Measurements from ENCODE around the gene PRUNE1. TPM values are rescaled to one million over a fixed set of nuclear protein-coding genes. Genes with fewer than 3 reads are reported as not detected.

PRUNE1 gene
- total RNA-seq, 1 donor from 2014 or later = 36.5 TPM

GRCh38 chr1:151060007-151060656, 51.9 kb downstream of the PRUNE1 start, which contains the start of gene MLLT11:
Gene MLLT11, plus strand, starts transcription at chr1:151060397. Its CDS starts 6,828 bp downstream, at chr1:151067225.
- peak within 1 kb of the TSS; percentile 83 to 93 for H3K4me3 ChIP-seq
- no peak for TF ChIP-seq CTCF (IDR thresholded peaks at IDR 0.05)
- H3K4me1 ChIP-seq = peaks cover 0 to 37% of the 10 kb centered on the region in 2 donors

GRCh38 chr1:151060657-151061421, 52.6 kb downstream of the PRUNE1 start:
- H3K27ac ChIP-seq = peak overlapping the region; percentile 96

More at GRCh38 chr1:151060007-151060656, 51.9 kb downstream of the PRUNE1 start, which contains the start of gene MLLT11:
- intact Hi-C loops (cut with DNase I) = no loop called here
- H3K9me3 ChIP-seq = no peaks in the 10 kb centered on the region
- peak within 1 kb of the TSS; percentile 96 for H3K27ac ChIP-seq
- DNase-seq (ENCODE audit: low spot score in 2 of 2) = peak in 1 of 2 donors; percentile 83
- H3K36me3 ChIP-seq = peaks cover 10 to 16% of the 10 kb centered on the region in 2 donors
- no peaks in the 10 kb centered on the region for H3K27me3 ChIP-seq

GRCh38 chr1:151061704-151062103, 53.5 kb downstream of the PRUNE1 start:
- peaks cover 0 to 2% of the 10 kb centered on the region in 2 donors for H3K36me3 ChIP-seq
- no peaks in the 10 kb centered on the region for H3K27me3 ChIP-seq
- peaks cover 0 to 25% of the 10 kb centered on the region in 2 donors for H3K4me1 ChIP-seq
- no peak for TF ChIP-seq CTCF (IDR thresholded peaks at IDR 0.05)
- peak overlapping the region; percentile 73 to 96 for H3K27ac ChIP-seq
- intact Hi-C loops (cut with DNase I) = no loop called here
- no peak for DNase-seq (ENCODE audit: low spot score in 2 of 2)
- peak overlapping the region in 1 of 2 donors; percentile 93 for H3K4me3 ChIP-seq
- no peaks in the 10 kb centered on the region for H3K9me3 ChIP-seq

More at GRCh38 chr1:151060657-151061421, 52.6 kb downstream of the PRUNE1 start:
- TF ChIP-seq CTCF (IDR thresholded peaks at IDR 0.05) = no peak
- intact Hi-C loops (cut with DNase I) = no loop called here
- no peaks in the 10 kb centered on the region for H3K9me3 ChIP-seq
- no peaks in the 10 kb centered on the region for H3K27me3 ChIP-seq
- H3K36me3 ChIP-seq = peaks cover 3 to 9% of the 10 kb centered on the region in 2 donors
- peak overlapping the region; percentile 83 to 93 for H3K4me3 ChIP-seq
- DNase-seq (ENCODE audit: low spot score in 2 of 2) = no peak
- peaks cover 0 to 34% of the 10 kb centered on the region in 2 donors for H3K4me1 ChIP-seq

- no peak for TF ChIP-seq CTCF (IDR thresholded peaks at IDR 0.05)
- Histone ChIP-seq H3K27ac (peak overlapping the region; percentile 73), H3K9me3 (no peaks in the 10 kb centered on the region), H3K27me3 (no peaks in the 10 kb centered on the region), H3K36me3 (no peaks in the 10 kb centered on the region), H3K4me3 (peak overlapping the region in 1 of 2 donors; percentile 9), H3K4me1 (peaks cover 0 to 16% of the 10 kb centered on the region in 2 donors)
- DNase-seq (ENCODE audit: low spot score in 2 of 2) = peak in 1 of 2 donors; percentile 72
- intact Hi-C loops (cut with DNase I) = no loop called here
These were observed 54.6 kb downstream of the PRUNE1 start for GRCh38 chr1:151062741-151063371.

GRCh38 chr1:151065089-151065645, 56.9 kb downstream of the PRUNE1 start:
- no peaks in the 10 kb centered on the region for H3K27me3 ChIP-seq

More at GRCh38 chr1:151065089-151065645, 56.9 kb downstream of the PRUNE1 start:
- Histone ChIP-seq H3K4me3 (no peak overlapping the region), H3K9me3 (no peaks in the 10 kb centered on the region), H3K36me3 (no peaks in the 10 kb centered on the region), H3K27ac (no peak overlapping the region), H3K4me1 (peaks cover 0 to 13% of the 10 kb centered on the region in 2 donors)
- DNase-seq (ENCODE audit: low spot score in 2 of 2) = no peak
- TF ChIP-seq CTCF (IDR thresholded peaks at IDR 0.05) = no peak
- intact Hi-C loops (cut with DNase I) = no loop called here
